ENCODE measurements around the gene DOCK9.

DOCK9 gene

DNA sequence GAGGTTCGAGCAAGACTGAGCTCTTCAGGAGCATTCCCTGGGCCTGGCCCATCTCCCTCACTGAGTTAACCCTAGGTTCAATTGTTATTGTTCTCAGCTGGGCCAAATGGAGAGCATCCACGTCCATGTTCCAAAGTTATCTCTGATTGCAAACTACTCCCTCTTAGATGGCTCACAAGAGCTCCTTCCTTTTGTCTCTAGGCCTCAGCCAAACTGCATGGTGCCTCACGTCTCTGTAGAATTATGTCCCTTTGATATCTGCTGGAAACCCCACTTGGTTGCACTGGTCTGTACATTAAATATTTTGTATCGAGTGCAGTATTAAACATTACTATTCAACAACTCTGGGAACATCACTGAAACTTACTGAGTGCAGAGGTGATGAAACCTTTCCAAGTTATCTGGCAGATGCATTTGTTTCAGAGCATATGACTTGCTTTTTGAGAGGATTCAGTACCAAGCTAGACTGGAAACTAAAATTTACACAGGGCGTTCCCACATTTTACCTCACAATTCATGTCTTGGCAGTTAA lies 38.1 kb downstream of the DOCK9 start:
- H3K9ac ChIP-seq (ENCODE audit: low read length): no peak overlapping the region
- H3K4me1 ChIP-seq (ENCODE audit: low read length): no peaks in the 10 kb centered on the region
- DNase-seq: no peak
- no peaks in the 10 kb centered on the region for H3F3A ChIP-seq (ENCODE audit: insufficient read depth, low read length)
- no peak overlapping the region for H3K4me3 ChIP-seq (ENCODE audit: low read length)
- H3K27ac ChIP-seq (ENCODE audit: low read length): no peak overlapping the region
- H4K20me1 ChIP-seq (ENCODE audit: insufficient read depth, low read length): no peaks in the 10 kb centered on the region
- H3K27me3 ChIP-seq (replicated peaks; ENCODE audit: insufficient read depth, low read length): no peaks in the 10 kb centered on the region
- TF ChIP-seq EZH2 (optimal IDR thresholded peaks at IDR 0.05; ENCODE audit: low read depth, low read length): no peak
- TF ChIP-seq, protein P1, sequence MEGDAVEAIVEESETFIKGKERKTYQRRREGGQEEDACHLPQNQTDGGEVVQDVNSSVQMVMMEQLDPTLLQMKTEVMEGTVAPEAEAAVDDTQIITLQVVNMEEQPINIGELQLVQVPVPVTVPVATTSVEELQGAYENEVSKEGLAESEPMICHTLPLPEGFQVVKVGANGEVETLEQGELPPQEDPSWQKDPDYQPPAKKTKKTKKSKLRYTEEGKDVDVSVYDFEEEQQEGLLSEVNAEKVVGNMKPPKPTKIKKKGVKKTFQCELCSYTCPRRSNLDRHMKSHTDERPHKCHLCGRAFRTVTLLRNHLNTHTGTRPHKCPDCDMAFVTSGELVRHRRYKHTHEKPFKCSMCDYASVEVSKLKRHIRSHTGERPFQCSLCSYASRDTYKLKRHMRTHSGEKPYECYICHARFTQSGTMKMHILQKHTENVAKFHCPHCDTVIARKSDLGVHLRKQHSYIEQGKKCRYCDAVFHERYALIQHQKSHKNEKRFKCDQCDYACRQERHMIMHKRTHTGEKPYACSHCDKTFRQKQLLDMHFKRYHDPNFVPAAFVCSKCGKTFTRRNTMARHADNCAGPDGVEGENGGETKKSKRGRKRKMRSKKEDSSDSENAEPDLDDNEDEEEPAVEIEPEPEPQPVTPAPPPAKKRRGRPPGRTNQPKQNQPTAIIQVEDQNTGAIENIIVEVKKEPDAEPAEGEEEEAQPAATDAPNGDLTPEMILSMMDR (IDR thresholded peaks at IDR 0.05; ENCODE audit: low read length): no peak
- no peak for TF ChIP-seq EZH2phosphoT487 (IDR thresholded peaks at IDR 0.05; ENCODE audit: low read length)
- no peaks in the 10 kb centered on the region for H3K9me3 ChIP-seq (replicated peaks; ENCODE audit: insufficient read depth, low read length)
- no peaks in the 10 kb centered on the region for H3K79me2 ChIP-seq (ENCODE audit: low read length)
- H3K36me3 ChIP-seq (replicated peaks; ENCODE audit: insufficient read depth, low read length): no peaks in the 10 kb centered on the region
- no peak overlapping the region for H3K4me2 ChIP-seq (ENCODE audit: low read depth, low read length)
- no peaks in the 10 kb centered on the region for H3K9me2 ChIP-seq (replicated peaks; ENCODE audit: insufficient read depth, low read length)
- H2AFZ ChIP-seq (ENCODE audit: low read length): no peak overlapping the region

DNA sequence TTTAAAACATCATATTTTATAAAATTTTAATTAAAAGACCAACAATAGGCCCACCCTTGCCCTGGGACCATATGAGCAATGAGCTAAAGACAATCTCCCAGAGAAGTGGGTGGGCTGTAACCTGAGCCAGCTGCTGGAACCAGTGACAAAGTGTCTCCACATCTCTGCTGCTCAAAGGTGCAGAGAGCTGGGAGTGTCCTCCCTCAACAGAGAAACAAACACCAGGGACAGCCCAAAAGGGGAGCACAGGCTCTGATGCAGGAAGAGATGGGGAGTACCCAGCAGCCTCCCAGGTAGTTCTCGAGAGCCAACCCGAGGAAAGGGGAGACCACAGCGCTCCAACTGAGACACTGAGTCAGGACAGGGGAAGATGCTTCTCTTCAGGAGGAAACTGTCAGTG lies 39.1 kb downstream of the DOCK9 start:
- Histone ChIP-seq H3K9ac (ENCODE audit: low read length) (no peak overlapping the region), H2AFZ (ENCODE audit: low read length) (no peak overlapping the region), H3K9me3 (replicated peaks; ENCODE audit: insufficient read depth, low read length) (no peaks in the 10 kb centered on the region), H3K4me3 (ENCODE audit: low read length) (no peak overlapping the region), H3K79me2 (ENCODE audit: low read length) (no peaks in the 10 kb centered on the region), H3K27me3 (replicated peaks; ENCODE audit: insufficient read depth, low read length) (no peaks in the 10 kb centered on the region), H3F3A (ENCODE audit: insufficient read depth, low read length) (no peaks in the 10 kb centered on the region), H3K36me3 (replicated peaks; ENCODE audit: insufficient read depth, low read length) (no peaks in the 10 kb centered on the region), H3K4me1 (ENCODE audit: low read length) (no peaks in the 10 kb centered on the region), H3K4me2 (ENCODE audit: low read depth, low read length) (no peak overlapping the region), H3K9me2 (replicated peaks; ENCODE audit: insufficient read depth, low read length) (no peaks in the 10 kb centered on the region), H4K20me1 (ENCODE audit: insufficient read depth, low read length) (no peaks in the 10 kb centered on the region), H3K27ac (ENCODE audit: low read length) (no peak overlapping the region)
- TF ChIP-seq, protein P1 (IDR thresholded peaks at IDR 0.05; ENCODE audit: low read length): no peak
- TF ChIP-seq EZH2 (optimal IDR thresholded peaks at IDR 0.05; ENCODE audit: low read depth, low read length) (no peak), EZH2phosphoT487 (IDR thresholded peaks at IDR 0.05; ENCODE audit: low read length) (no peak)
- no peak for DNase-seq

DNA sequence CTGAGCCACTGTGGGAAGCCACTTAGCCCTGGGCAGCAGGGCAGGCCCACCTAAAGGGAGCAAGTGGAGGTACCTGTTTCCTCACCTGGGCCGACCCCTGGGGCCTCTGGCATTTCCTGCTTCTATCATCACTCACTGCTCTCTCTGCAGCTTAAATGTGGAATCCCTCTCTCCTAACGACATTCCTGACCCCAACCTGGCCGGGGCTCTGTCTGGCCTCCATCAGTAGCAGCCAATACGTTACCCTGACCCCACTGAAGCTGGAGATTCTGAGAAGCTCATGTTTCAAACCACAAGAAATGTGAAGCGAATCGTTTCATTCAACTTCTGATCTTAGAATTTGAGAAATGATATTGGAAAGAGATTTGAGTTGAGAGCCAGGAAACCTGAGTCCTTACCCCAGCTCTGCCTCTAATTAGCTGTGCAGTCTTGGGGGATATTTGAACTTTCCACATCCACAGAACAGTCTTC lies 39.9 kb downstream of the DOCK9 start:
- Histone ChIP-seq H3K27me3 (replicated peaks; ENCODE audit: insufficient read depth, low read length) (no peaks in the 10 kb centered on the region), H3K79me2 (ENCODE audit: low read length) (no peaks in the 10 kb centered on the region), H3K4me2 (ENCODE audit: low read depth, low read length) (no peak overlapping the region), H4K20me1 (ENCODE audit: insufficient read depth, low read length) (no peaks in the 10 kb centered on the region), H3K9ac (ENCODE audit: low read length) (no peak overlapping the region), H3K9me2 (replicated peaks; ENCODE audit: insufficient read depth, low read length) (no peaks in the 10 kb centered on the region), H3K27ac (ENCODE audit: low read length) (no peak overlapping the region), H3K4me1 (ENCODE audit: low read length) (no peaks in the 10 kb centered on the region), H3K4me3 (ENCODE audit: low read length) (no peak overlapping the region), H3F3A (ENCODE audit: insufficient read depth, low read length) (no peaks in the 10 kb centered on the region), H2AFZ (ENCODE audit: low read length) (no peak overlapping the region), H3K9me3 (replicated peaks; ENCODE audit: insufficient read depth, low read length) (no peaks in the 10 kb centered on the region), H3K36me3 (replicated peaks; ENCODE audit: insufficient read depth, low read length) (no peaks in the 10 kb centered on the region)
- no peak for TF ChIP-seq EZH2 (optimal IDR thresholded peaks at IDR 0.05; ENCODE audit: low read depth, low read length)
- TF ChIP-seq, protein P1 (IDR thresholded peaks at IDR 0.05; ENCODE audit: low read length): no peak
- no peak for TF ChIP-seq EZH2phosphoT487 (IDR thresholded peaks at IDR 0.05; ENCODE audit: low read length)
- DNase-seq: no peak
